NCI-H187 (cell line): ENCODE measurements around the gene TBKBP1.

Source experiments
- DNase-seq, 2 experiments: peaks; one replicate each; lab custom pipeline; 2025; lab: John Stamatoyannopoulos, UW

Gene TBKBP1

GRCh38 chr17:47693731-47694580, at the start of gene TBKBP1:
Gene TBKBP1 (plus strand): TSS chr17:47694161. CDS start chr17:47696113, 1,952 bp downstream.
- DNase-seq = peak in 1 of 2 experiments; percentile 12

GRCh38 chr17:47644324-47644723, 49.6 kb upstream of the TBKBP1 start:
- DNase-seq = no peak

GRCh38 chr17:47649153-47649971, 44.6 kb upstream of the TBKBP1 start, which contains the start of gene KPNB1:
Gene KPNB1 (plus strand): TSS chr17:47649919. CDS start chr17:47650245, 326 bp downstream.
- peak; percentile 95 to 96 for DNase-seq

- DNase-seq = peak in 1 of 2 experiments; percentile 43
Measured at GRCh38 chr17:47649972-47650524, 43.9 kb upstream of the TBKBP1 start.

- DNase-seq = peak; percentile 61 to 93
Measured at GRCh38 chr17:47650525-47651522, 43.1 kb upstream of the TBKBP1 start.

- DNase-seq = no peak
Measured at GRCh38 chr17:47651704-47652103, 42.3 kb upstream of the TBKBP1 start.

GRCh38 chr17:47652570-47652969, 41.4 kb upstream of the TBKBP1 start:
- DNase-seq = no peak

- no peak for DNase-seq
Measured at GRCh38 chr17:47653442-47653841, 40.5 kb upstream of the TBKBP1 start.

GRCh38 chr17:47654991-47655390, 39.0 kb upstream of the TBKBP1 start:
- DNase-seq = no peak

GRCh38 chr17:47660064-47660492, 33.9 kb upstream of the TBKBP1 start:
- DNase-seq = no peak

- no peak for DNase-seq
Measured at GRCh38 chr17:47663912-47664623, 29.9 kb upstream of the TBKBP1 start.

GRCh38 chr17:47664624-47664941, 29.4 kb upstream of the TBKBP1 start:
- DNase-seq = no peak

GRCh38 chr17:47665655-47666054, 28.3 kb upstream of the TBKBP1 start:
- DNase-seq = no peak

GRCh38 chr17:47669081-47669480, 24.9 kb upstream of the TBKBP1 start:
- DNase-seq = no peak

GRCh38 chr17:47670064-47670463, 23.9 kb upstream of the TBKBP1 start:
- DNase-seq = no peak

GRCh38 chr17:47674499-47674898, 19.5 kb upstream of the TBKBP1 start:
- no peak for DNase-seq

GRCh38 chr17:47675380-47676198, 18.4 kb upstream of the TBKBP1 start:
- DNase-seq = no peak

- DNase-seq = no peak
Measured at GRCh38 chr17:47676199-47676472, 17.8 kb upstream of the TBKBP1 start.

GRCh38 chr17:47676510-47677165, 17.3 kb upstream of the TBKBP1 start:
- DNase-seq = no peak

GRCh38 chr17:47678196-47678595, 15.8 kb upstream of the TBKBP1 start:
- DNase-seq = no peak
